H9 (cell line): Measurements from ENCODE around the gene FIGNL2. TPM values are rescaled to one million over a fixed set of nuclear protein-coding genes. Genes with fewer than 3 reads are reported as not detected.

Source experiments
- DNase-seq: peaks from one replicate; pipeline ENCODE4 v3.0.0-alpha.2; 2017
- H2AFZ ChIP-seq: one replicate; pipeline ENCODE4 v1.6.1; 2013; ENCODE audit warnings: mild to moderate bottlenecking, low read length, control low read depth, moderate library complexity
- H2AK5ac ChIP-seq: 2 replicates; pipeline ENCODE4 v1.6.1; 2013; ENCODE audit warnings: low read length, control low read depth, mixed read lengths; ENCODE audit not compliant: insufficient read length
- H2BK120ac ChIP-seq: one replicate; pipeline ENCODE4 v1.6.1; 2013; ENCODE audit warnings: low read depth, mild to moderate bottlenecking, low read length, control low read depth, inconsistent platforms; ENCODE audit not compliant: poor library complexity, severe bottlenecking
- H2BK12ac ChIP-seq: 2 replicates; pipeline ENCODE4 v1.6.1; 2013; ENCODE audit warnings: low read length, control low read depth, mixed read lengths, low read depth; ENCODE audit not compliant: insufficient read length
- H2BK15ac ChIP-seq: 2 replicates; pipeline ENCODE4 v1.6.1; 2013; ENCODE audit warnings: low read depth, low read length, control low read depth
- H2BK20ac ChIP-seq: one replicate; pipeline ENCODE4 v1.6.1; 2013; ENCODE audit warnings: low read depth, mild to moderate bottlenecking, low read length, control low read depth, inconsistent platforms; ENCODE audit not compliant: poor library complexity, severe bottlenecking
- H2BK5ac ChIP-seq: 2 replicates; pipeline ENCODE4 v1.6.1; 2013; ENCODE audit warnings: low read length, control low read depth, mixed read lengths; ENCODE audit not compliant: insufficient read length
- H3K14ac ChIP-seq: 2 replicates; pipeline ENCODE4 v1.6.1; 2013; ENCODE audit warnings: low read length, control low read depth; ENCODE audit not compliant: insufficient read depth
- H3K18ac ChIP-seq: 2 replicates; pipeline ENCODE4 v1.6.1; 2013; ENCODE audit warnings: low read depth, mild to moderate bottlenecking, mixed read lengths, low read length, control low read depth; ENCODE audit not compliant: insufficient read length
- H3K23ac ChIP-seq: 2 replicates; pipeline ENCODE4 v1.6.1; 2013; ENCODE audit warnings: low read length, control low read depth, mixed read lengths, low read depth; ENCODE audit not compliant: insufficient read length
- H3K23me2 ChIP-seq: 2 replicates; pipeline ENCODE4 v1.6.1; 2013; ENCODE audit warnings: low read depth, mild to moderate bottlenecking, mixed read lengths, low read length, control low read depth; ENCODE audit not compliant: insufficient read length, poor library complexity, severe bottlenecking
- H3K27ac ChIP-seq: 2 replicates; pipeline ENCODE4 v1.5.1; 2013; ENCODE audit warnings: low read length, control low read depth, mixed read lengths, low read depth; ENCODE audit not compliant: insufficient read length
- H3K27me3 ChIP-seq: 2 replicates; pipeline ENCODE4 v1.6.1; 2013; ENCODE audit warnings: low read length, control low read depth, inconsistent platforms; ENCODE audit not compliant: insufficient read depth
- H3K4ac ChIP-seq: 2 replicates; pipeline ENCODE4 v1.6.1; 2013; ENCODE audit warnings: low read depth, mild to moderate bottlenecking, control low read depth, inconsistent platforms, low read length, moderate library complexity
- H3K4me1 ChIP-seq: 2 replicates; pipeline ENCODE4 v1.6.1; 2013; ENCODE audit warnings: low read length, control low read depth, inconsistent platforms; ENCODE audit not compliant: insufficient read depth
- H3K4me2 ChIP-seq: 2 replicates; pipeline ENCODE4 v1.6.1; 2013; ENCODE audit warnings: low read length, control low read depth, mixed read lengths; ENCODE audit not compliant: insufficient read length, insufficient read depth
- H3K56ac ChIP-seq: 2 replicates; pipeline ENCODE4 v1.6.1; 2013; ENCODE audit warnings: low read depth, mild to moderate bottlenecking, mixed read lengths, low read length, control low read depth; ENCODE audit not compliant: insufficient read length
- H3K79me1 ChIP-seq: 2 replicates; pipeline ENCODE4 v1.6.1; 2013; ENCODE audit warnings: low read depth, mild to moderate bottlenecking, moderate library complexity, low read length, control low read depth, inconsistent platforms; ENCODE audit not compliant: insufficient read depth, poor library complexity, severe bottlenecking
- H3K79me2 ChIP-seq: 2 replicates; pipeline ENCODE4 v1.6.1; 2013; ENCODE audit warnings: low read length, control low read depth, inconsistent platforms; ENCODE audit not compliant: insufficient read depth
- H3K9ac ChIP-seq: 2 replicates; pipeline ENCODE4 v1.6.1; 2013; ENCODE audit warnings: low read length, control low read depth, mixed read lengths; ENCODE audit not compliant: insufficient read length; ENCODE audit errors: extremely low read depth
- H3K9me3 ChIP-seq: one replicate; pipeline ENCODE4 v1.6.1; 2013; ENCODE audit warnings: low read depth, low read length, inconsistent platforms; ENCODE audit not compliant: control insufficient read depth
- H3T11ph ChIP-seq: one replicate; pipeline ENCODE4 v1.6.1; 2013; ENCODE audit warnings: mild to moderate bottlenecking, low read length, control low read depth, inconsistent platforms
- H4K20me1 ChIP-seq: one replicate; pipeline ENCODE4 v1.6.1; 2013; ENCODE audit not compliant: control insufficient read depth, insufficient read length, insufficient read depth
- H4K5ac ChIP-seq: 2 replicates; pipeline ENCODE4 v1.6.1; 2013; ENCODE audit warnings: low read depth, mild to moderate bottlenecking, mixed read lengths, low read length, control low read depth; ENCODE audit not compliant: insufficient read length
- H4K8ac ChIP-seq: replicated peaks from 2 replicates; pipeline ENCODE4 v1.6.1; 2013; ENCODE audit warnings: low read length, control low read depth, mixed read lengths, low read depth; ENCODE audit not compliant: insufficient read length
- H4K91ac ChIP-seq: 2 replicates; pipeline ENCODE4 v1.6.1; 2013; ENCODE audit warnings: low read depth, mild to moderate bottlenecking, moderate library complexity, mixed read lengths, low read length, control low read depth; ENCODE audit not compliant: insufficient read length
- H3K27ac Mint-ChIP-seq, 3 experiments: 2 replicates in 2 of 3; 3 replicates in 1 of 3; pipeline ENCODE4 v1.8.0; 2020 to 2021; ENCODE audit warnings: mixed read lengths in 3 of 3, mild to moderate bottlenecking in 1 of 3, moderate library complexity in 1 of 3
- H3K27me3 Mint-ChIP-seq: 2 replicates; pipeline ENCODE4 v1.8.0; 2021; ENCODE audit warnings: low read depth, mild to moderate bottlenecking, moderate library complexity, mixed read lengths
- H3K36me3 Mint-ChIP-seq, 3 experiments: 2 replicates in 2 of 3; 3 replicates in 1 of 3; pipeline ENCODE4 v1.8.0; 2020 to 2021; ENCODE audit warnings: low read depth in 3 of 3, mixed read lengths in 3 of 3; ENCODE audit not compliant: insufficient read depth in 1 of 3
- H3K4me1 Mint-ChIP-seq, 2 experiments: 2 replicates each; pipeline ENCODE4 v1.8.0; 2020; ENCODE audit warnings: mixed read lengths in 2 of 2
- H3K4me3 Mint-ChIP-seq, 2 experiments: 2 replicates in 1 of 2; 3 replicates in 1 of 2; pipeline ENCODE4 v1.8.0; 2020 to 2021; ENCODE audit warnings: mild to moderate bottlenecking in 2 of 2, mixed read lengths in 2 of 2, moderate library complexity in 1 of 2
- H3K9me3 Mint-ChIP-seq, 2 experiments: 2 replicates in 1 of 2; 3 replicates in 1 of 2; pipeline ENCODE4 v1.8.0; 2020; ENCODE audit warnings: mild to moderate bottlenecking in 2 of 2, mixed read lengths in 2 of 2, moderate library complexity in 1 of 2
- CTCF ChIP-seq: fragments of 200-600 bp; sonication (generic); conservative IDR thresholded peaks from 3 replicates; pipeline ENCODE4 v1.8.0; 2021; ENCODE audit warnings: antibody characterized with exemption, mild to moderate bottlenecking
- WGBS: extraction: QIAGEN DNeasy Blood & Tissue Kit; methylation state at CpG from one replicate; pipeline ENCODE4 v1.1.7; 2013; ENCODE audit warnings: missing lambda C conversion rate, low lambda C conversion rate, mixed read lengths; ENCODE audit not compliant: insufficient read length; ENCODE audit errors: extremely low coverage; 5-methylcytosine and 5-hydroxymethylcytosine counted together
- total RNA-seq: library from RNA; stranded (reverse); gene quantifications from 2 replicates; pipeline ENCODE4 v1.2.1, GENCODE V29; 2021

FIGNL2 gene
- total RNA-seq, 1 experiment from 2014 or later = 19.7 TPM

DNA sequence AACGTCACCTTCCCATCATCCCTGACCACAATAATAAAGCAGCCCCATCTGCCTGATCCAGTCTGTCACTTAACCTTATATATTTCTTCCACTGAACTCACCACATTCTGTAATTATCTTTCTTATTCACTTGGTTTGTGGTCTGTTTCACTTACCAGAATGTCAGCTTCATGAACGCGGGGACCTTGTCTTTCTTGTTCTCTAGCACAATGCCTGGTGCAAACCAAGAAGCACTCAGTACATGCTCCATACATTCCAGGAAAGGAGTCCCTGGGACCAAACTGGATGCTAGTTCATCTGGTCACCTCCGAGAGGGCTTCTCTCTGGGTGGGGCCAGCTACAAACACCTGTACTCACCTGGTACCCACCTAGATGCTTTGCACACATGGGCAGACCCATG is 22.0 kb upstream of the FIGNL2 start:
- no CpG with 5 or more reads among the region's 4 CpGs for WGBS

More for the DNA sequence above, 22.0 kb upstream of the FIGNL2 start:
- Histone ChIP-seq H2BK5ac (no peak overlapping the region), H4K20me1 (no peaks in the 10 kb centered on the region), H3K14ac (0 out of 2 replicates have a peak overlapping the region, but pooled peaks have one; percentile 52), H4K5ac (no peak overlapping the region), H4K91ac (no peak overlapping the region), H3K27me3 (peaks cover 11% of the 10 kb centered on the region; the same call in 1 of the 2 replicates), H3K79me1 (no peaks in the 10 kb centered on the region), H3K4ac (no peak overlapping the region), H3K56ac (no peak overlapping the region), H3K27ac (no peak overlapping the region), H2BK20ac (no peak overlapping the region), H3K23me2 (peaks cover 14% of the 10 kb centered on the region), H4K8ac (no peak overlapping the region), H2BK120ac (no peak overlapping the region), H2BK15ac (no peak overlapping the region), H3K79me2 (no peaks in the 10 kb centered on the region), H3T11ph (no peak overlapping the region), H3K18ac (no peak overlapping the region), H3K9ac (no peak overlapping the region), H3K9me3 (no peaks in the 10 kb centered on the region), H3K4me1 (peaks cover 1% of the 10 kb centered on the region; the same call in 1 of the 2 replicates), H2BK12ac (no peak overlapping the region), H3K4me2 (no peak overlapping the region), H2AFZ (no peak overlapping the region), H2AK5ac (no peak overlapping the region), H3K23ac (no peak overlapping the region)
- H3K4me3 Mint-ChIP-seq = peak overlapping the region in 1 of 2 experiments; percentile 76; a peak in 3 of 5 replicates
- DNase-seq = no peak
- peaks cover 62 to 81% of the 10 kb centered on the region in 2 experiments for H3K4me1 Mint-ChIP-seq
- peaks cover 0 to 2% of the 10 kb centered on the region in 2 experiments; a peak in 1 of 5 replicates for H3K9me3 Mint-ChIP-seq
- TF ChIP-seq CTCF = no peak
- no peaks in the 10 kb centered on the region; a peak in 1 of 7 replicates for H3K36me3 Mint-ChIP-seq
- peaks cover 62% of the 10 kb centered on the region for H3K27me3 Mint-ChIP-seq
- H3K27ac Mint-ChIP-seq = peak overlapping the region in 2 of 3 experiments; percentile 15 to 70; a peak in 3 of 7 replicates
